Thyroid gland (tissue), 4 donors: ENCODE results near the gene GARS1.

Source experiments
- CTCF ChIP-seq, 6 experiments: fragments of 200-600 bp in 3 of 6; fragments of 450-650 bp in 3 of 6; sonication (generic) in 3 of 6; IDR thresholded peaks; one replicate each; pipeline ENCODE4 v1.5.1; 2016 to 2019; ENCODE audit warnings: antibody characterized with exemption in 6 of 6, mild to moderate bottlenecking in 2 of 6, inconsistent platforms in 1 of 6, moderate library complexity in 1 of 6
- POLR2A ChIP-seq, 2 donors: fragments of 450-650 bp; IDR thresholded peaks; one replicate each; pipeline ENCODE4 v1.6.1; 2017; ENCODE audit warnings: antibody characterized with exemption in 2 of 2, mild to moderate bottlenecking in 2 of 2, moderate library complexity in 1 of 2

- no peak for TF ChIP-seq CTCF (IDR thresholded peaks at IDR 0.05)
- TF ChIP-seq POLR2A (IDR thresholded peaks at IDR 0.05) = no peak
Observed at GRCh38 chr7:30650421-30650808, 55.7 kb downstream of the GARS1 start.
